Measurements from ENCODE around the gene SUMO2. TPM values are rescaled to one million over a fixed set of nuclear protein-coding genes. Genes with fewer than 3 reads are reported as not detected.
"Not testable (repeated sequence)": the region's sequence is repeated elsewhere in the genome, so short reads cannot be mapped to it uniquely, and the experiment has no call there.

The SUMO2 gene
- total RNA-seq, 1 donor from 2014 or later: 503 TPM

- intact Hi-C loops (cut with micrococcal nuclease): loop anchor here (2.0 to 10.0 kb wide), 4 partner anchors 135 to 307 kb away; partner anchors contain the start of genes ATP5PD, CDR2L, FDXR and GRB2
Observed at GRCh38 chr17:75182319-75182568, 515 bp downstream of the SUMO2 start.

DNA sequence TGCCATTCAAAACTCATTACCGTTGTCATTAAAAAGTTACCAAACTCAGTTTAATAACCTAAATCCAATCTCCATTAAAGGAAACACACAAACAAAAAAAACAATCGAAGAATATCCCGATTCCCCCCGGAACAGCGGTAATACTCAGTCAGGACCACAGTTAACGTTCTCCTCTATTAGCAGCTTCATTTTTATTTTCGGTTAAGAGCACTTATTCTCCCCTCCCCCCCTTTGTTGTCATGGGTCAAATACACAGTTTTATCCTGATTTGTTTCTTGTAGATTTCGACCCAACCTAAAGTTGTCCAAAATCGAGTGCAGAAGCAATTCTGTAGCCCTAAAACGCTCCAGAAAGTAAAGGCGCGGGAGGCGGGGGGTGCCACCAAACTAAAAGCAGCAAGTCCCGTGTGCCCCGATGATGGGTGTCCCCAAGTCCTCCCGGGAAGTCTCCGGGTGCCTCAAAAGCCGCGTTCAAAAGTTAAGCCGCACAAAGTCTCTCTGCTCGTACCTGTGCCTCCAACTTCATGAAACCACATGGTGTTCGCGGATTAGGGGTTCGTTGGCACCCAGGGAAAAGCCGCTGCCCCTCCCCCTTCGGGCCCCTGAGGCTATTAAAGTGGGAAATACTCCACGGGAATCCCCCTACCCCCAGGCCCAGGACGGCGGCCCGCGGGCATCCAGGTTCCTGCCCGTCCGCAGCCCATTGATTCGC is 996 bp downstream of the SUMO2 start:
- intact Hi-C loops (cut with micrococcal nuclease): loop anchor here (1.0 to 10.0 kb wide), 7 partner anchors 8 to 307 kb away; partner anchors contain the start of genes ATP5PD, CDR2L, FDXR and GRB2

GRCh38 chr17:75181110-75181509 is 1.6 kb downstream of the SUMO2 start:
- intact Hi-C loops (cut with micrococcal nuclease): loop anchor here (1.0 to 10.0 kb wide), 6 partner anchors 8 to 306 kb away; partner anchors contain the start of genes ATP5PD, CDR2L, FDXR and KCTD2

DNA sequence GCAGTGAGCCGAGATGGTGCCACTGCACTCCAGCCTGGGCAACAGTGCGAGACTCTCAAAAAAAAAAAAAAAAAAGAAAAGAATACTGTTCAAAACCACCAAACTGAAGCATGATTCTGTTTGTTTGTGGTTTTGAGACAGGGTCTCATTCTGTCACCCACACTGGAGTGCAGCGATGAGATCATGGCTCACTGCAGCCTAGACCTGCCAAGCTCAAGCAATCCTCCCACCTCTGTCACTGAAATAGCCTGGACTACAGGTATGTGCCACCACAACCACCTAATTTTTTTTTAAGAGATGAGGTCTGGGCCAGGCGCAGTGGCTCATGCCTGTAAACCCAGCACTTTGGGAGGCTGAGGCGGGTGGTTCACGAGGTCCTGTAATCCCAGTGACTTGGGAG is 4.3 kb downstream of the SUMO2 start:
- intact Hi-C loops (cut with micrococcal nuclease): no loop called here

DNA sequence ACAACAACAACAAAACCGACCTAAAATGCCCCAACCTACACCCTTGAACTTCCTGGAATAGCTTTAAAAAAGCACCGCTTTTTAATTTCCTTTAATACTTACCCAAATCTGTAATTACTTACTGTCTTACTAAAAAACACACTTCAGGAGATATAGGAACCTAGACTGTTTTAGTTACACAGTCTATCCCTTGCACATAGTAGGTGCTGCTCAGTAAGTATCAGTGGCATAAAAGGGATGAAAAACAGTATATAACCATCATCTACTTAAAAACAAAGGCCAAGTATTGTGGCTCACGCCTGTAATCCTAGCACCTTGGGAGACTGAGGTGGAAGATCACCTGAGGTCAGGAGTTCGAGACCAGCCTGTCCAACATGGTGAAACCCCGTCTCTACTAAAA is 6.1 kb downstream of the SUMO2 start:
- intact Hi-C loops (cut with micrococcal nuclease): no loop called here

- intact Hi-C loops (cut with micrococcal nuclease): loop anchor here (5.0 kb wide), 1 partner anchor 43 kb away; the partner anchor contains the start of gene NT5C
Observed at GRCh38 chr17:75174996-75175395, 7.8 kb downstream of the SUMO2 start.

- intact Hi-C loops (cut with micrococcal nuclease): loop anchor here (5.0 kb wide), 1 partner anchor 41 kb away; the partner anchor contains the start of gene NT5C
Observed at GRCh38 chr17:75173526-75173925, 9.2 kb downstream of the SUMO2 start.

DNA sequence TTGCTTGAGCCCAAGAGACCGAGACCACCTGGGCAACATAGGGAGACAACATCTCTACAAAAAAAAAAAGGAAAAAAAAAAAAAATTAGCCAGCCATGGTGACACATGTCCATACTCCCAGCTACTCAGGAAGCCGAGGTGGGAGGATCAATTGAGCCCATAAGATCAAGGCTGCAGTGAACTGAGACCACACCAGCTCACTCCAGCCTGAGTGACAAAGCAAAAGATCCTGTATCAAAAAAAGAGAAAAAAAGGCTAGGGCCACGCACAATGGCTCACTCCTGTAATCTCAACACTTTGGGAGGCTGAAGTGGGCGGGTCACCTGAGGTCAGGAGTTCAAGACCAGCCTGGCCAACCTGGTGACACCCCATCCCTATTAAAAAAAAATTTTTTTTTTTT is 13.8 kb downstream of the SUMO2 start:
- intact Hi-C loops (cut with micrococcal nuclease): no loop called here

DNA sequence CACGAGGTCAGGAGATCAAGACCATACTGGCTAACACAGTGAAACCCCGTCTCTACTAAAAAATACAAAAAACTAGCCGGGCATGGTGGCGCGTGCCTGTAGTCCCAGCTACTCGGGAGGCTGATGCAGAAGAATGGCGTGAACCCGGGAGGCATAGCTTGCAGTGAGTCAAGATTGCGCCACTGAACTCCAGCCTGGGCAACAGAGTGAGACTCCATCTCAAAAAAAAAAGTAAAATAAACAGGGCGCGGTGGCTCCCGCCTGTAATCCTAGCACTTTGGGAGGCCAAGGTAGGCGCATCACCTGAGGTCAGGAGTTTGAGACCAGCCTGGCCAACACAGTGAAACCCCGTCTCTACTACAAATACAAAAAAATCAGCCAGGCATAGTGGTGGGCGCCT is 18.2 kb downstream of the SUMO2 start:
- intact Hi-C loops (cut with micrococcal nuclease): not testable (repeated sequence)

- intact Hi-C loops (cut with micrococcal nuclease): no loop called here
Observed at GRCh38 chr17:75163074-75163473, 19.7 kb downstream of the SUMO2 start.

DNA sequence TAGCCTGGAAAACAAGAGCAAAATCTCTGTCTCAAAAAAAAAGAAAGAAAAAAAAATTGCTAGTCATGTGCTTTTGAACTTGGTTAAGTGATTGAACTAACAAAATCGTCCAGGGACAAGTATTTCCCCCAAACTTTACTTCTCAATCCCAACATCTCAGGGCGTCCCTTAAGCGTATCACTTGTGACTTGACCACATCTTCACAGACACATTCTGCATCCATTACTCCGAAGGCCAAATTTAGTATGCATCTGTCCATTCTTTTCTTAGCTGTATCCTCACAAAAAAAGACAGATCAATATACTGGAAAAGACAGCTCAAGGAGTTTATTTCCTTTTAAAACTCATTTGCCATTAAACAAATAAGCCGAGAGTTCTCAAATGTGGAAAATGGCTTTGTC is 22.5 kb downstream of the SUMO2 start:
- intact Hi-C loops (cut with micrococcal nuclease): no loop called here

DNA sequence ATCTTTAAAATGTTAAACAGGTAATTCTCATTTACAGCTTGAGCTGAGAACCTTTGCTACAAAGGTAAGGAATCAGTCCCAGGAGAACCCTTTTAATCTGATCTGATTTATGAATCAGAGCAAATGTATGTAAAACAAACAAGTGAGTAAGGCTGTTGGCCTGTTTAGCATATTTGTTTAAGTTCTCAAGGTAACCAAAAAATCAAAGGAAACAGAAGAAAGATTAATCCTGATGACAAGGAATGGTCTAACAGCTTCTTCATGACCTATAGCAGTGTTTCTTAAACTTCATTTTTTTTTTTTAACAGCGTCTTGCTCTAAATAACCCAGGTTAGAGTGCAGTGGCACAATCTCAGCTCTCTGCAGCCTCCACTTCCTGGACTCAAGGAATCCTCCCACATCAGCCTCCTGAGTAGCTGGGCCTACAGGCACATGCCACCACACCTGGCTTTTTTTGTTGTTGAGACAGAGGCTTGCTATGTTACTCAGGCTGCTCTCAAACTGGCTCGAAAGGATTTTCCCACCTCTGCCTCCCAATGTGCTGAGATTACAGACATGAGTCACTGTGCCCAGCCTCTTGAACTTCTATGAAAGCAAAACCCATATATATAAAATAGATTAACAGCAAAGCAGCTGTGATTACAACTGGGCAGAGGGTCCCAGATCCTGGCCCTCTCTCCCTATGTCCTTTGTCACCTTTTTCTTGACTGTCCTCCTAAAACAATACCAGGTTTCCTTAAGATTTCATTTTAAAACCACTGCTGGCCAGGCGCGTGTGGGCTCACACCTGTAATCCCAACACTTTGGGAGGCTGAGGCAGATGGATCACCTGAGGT is 23.3 kb downstream of the SUMO2 start:
- intact Hi-C loops (cut with micrococcal nuclease): no loop called here

GRCh38 chr17:75158480-75158879 is 24.3 kb downstream of the SUMO2 start:
- intact Hi-C loops (cut with micrococcal nuclease): not testable (repeated sequence)

DNA sequence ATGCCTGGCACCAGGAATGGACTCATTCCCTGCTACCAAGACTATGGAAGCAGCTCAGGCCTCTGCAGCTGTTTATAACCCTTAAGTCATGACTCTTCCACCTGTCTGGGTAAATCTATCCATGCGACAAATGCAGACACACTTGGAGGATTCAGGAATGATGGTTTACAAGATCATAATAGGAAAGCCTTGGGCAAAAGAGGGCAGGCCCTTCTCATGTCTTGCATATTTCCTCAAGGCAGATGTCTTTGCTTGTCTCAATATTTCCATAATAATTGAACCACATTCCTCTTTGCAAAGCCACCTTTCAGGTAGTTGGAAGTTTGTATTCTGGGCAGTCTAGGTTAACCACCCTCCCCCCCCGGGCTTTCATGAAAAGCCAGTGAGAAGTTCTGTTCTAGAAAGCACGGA is 27.6 kb downstream of the SUMO2 start:
- intact Hi-C loops (cut with micrococcal nuclease): loop anchor here (2.0 kb wide), 2 partner anchors 14 to 24 kb away; partner anchors contain the start of gene NT5C

- intact Hi-C loops (cut with micrococcal nuclease): loop anchor here (1.0 to 2.0 kb wide), 9 partner anchors 14 to 107 kb away; partner anchors contain the start of genes ARMC7, GGA3, KCTD2 and MRPS7
Observed at GRCh38 chr17:75154195-75155106, 28.3 kb downstream of the SUMO2 start, which contains the start of gene JPT1. JPT1 (minus strand) TSS chr17:75154512; CDS start chr17:75154397, 115 bp downstream.

DNA sequence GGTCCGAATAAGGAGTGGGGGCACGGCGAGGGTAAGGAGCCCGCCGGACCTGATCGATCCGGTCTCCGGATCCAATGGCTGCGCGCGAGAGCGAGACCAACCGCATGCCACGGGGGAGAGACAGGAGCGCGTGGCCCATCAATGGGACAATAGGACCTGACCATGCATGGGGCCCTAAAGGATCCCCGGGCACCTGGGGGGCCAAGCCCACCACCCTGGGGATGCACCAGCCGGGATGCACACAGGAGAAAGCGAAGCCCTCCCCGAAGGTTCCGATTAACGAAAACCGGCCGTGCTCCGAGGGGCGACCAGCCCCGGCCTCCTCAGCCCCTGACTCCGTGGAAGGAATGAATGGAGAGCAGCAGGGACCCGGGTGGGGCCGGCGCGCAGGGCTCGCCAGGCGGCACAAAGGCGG is 29.0 kb downstream of the SUMO2 start:
- intact Hi-C loops (cut with micrococcal nuclease): loop anchor here (1.0 to 2.0 kb wide), 9 partner anchors 13 to 108 kb away; partner anchors contain the start of genes ARMC7, GGA3, KCTD2 and MRPS7

- intact Hi-C loops (cut with micrococcal nuclease): no loop called here
Observed at GRCh38 chr17:75152922-75153779, 29.6 kb downstream of the SUMO2 start.

- intact Hi-C loops (cut with micrococcal nuclease): no loop called here
Observed at GRCh38 chr17:75152523-75152921, 30.2 kb downstream of the SUMO2 start.

GRCh38 chr17:75151930-75152329 is 30.8 kb downstream of the SUMO2 start:
- intact Hi-C loops (cut with micrococcal nuclease): no loop called here
